Astrocyte (in vitro differentiated cells and primary cell): ENCODE data around the gene C13orf46.

Experiments used
- EZH2 ChIP-seq: IDR thresholded peaks from 2 replicates; pipeline ENCODE4 v1.6.1; 2012; ENCODE audit warnings: mild to moderate bottlenecking, low read length, inconsistent platforms; ENCODE audit not compliant: insufficient read depth
- TF ChIP-seq, protein P1 (sequence below): IDR thresholded peaks from 2 replicates; pipeline ENCODE4 v1.5.1; 2011; ENCODE audit warnings: low read depth, mild to moderate bottlenecking, inconsistent platforms, low read length, moderate library complexity; ENCODE audit not compliant: insufficient read depth

DNA sequence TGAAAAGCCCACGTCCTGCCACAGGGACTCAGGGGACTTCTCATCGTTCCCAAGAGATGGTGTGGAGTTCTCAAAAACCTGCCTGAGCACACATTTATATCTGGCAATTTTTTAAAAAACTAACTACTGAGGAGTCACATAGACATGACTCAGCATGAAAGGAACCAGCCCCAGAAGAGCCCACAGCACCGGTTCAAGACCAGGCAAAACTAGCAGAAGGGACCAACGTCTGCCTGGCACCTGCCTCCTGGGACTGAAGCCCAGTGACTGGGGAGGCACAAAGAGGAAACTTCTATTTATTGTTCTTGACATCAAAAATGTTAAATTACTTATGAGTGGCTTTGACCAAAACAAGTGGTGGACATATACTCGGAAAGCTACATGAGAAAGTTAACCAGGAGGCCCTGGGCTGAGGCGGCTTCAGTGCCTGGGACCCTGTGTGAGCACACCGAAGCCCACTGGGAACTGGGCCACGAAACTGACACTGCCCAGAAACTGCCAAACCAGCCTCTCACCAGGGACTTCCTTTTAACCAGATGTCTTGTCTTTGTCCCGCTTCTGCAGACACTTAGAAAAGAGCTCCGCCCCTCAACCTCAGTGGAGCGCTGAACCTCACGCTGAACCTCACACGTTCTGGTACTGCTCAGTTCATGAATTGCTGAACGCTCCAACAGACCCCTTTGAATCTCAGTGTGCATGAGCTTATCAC lies 25.7 kb downstream of the C13orf46 start:
- TF ChIP-seq, protein P1, sequence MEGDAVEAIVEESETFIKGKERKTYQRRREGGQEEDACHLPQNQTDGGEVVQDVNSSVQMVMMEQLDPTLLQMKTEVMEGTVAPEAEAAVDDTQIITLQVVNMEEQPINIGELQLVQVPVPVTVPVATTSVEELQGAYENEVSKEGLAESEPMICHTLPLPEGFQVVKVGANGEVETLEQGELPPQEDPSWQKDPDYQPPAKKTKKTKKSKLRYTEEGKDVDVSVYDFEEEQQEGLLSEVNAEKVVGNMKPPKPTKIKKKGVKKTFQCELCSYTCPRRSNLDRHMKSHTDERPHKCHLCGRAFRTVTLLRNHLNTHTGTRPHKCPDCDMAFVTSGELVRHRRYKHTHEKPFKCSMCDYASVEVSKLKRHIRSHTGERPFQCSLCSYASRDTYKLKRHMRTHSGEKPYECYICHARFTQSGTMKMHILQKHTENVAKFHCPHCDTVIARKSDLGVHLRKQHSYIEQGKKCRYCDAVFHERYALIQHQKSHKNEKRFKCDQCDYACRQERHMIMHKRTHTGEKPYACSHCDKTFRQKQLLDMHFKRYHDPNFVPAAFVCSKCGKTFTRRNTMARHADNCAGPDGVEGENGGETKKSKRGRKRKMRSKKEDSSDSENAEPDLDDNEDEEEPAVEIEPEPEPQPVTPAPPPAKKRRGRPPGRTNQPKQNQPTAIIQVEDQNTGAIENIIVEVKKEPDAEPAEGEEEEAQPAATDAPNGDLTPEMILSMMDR, result no peak
- no peak for TF ChIP-seq EZH2
